ENCODE measurements around the gene FASN. TPM values are rescaled to one million over a fixed set of nuclear protein-coding genes. Genes with fewer than 3 reads are reported as not detected.

The FASN gene
- total RNA-seq, 1 experiment from 2014 or later: 433 TPM

DNA sequence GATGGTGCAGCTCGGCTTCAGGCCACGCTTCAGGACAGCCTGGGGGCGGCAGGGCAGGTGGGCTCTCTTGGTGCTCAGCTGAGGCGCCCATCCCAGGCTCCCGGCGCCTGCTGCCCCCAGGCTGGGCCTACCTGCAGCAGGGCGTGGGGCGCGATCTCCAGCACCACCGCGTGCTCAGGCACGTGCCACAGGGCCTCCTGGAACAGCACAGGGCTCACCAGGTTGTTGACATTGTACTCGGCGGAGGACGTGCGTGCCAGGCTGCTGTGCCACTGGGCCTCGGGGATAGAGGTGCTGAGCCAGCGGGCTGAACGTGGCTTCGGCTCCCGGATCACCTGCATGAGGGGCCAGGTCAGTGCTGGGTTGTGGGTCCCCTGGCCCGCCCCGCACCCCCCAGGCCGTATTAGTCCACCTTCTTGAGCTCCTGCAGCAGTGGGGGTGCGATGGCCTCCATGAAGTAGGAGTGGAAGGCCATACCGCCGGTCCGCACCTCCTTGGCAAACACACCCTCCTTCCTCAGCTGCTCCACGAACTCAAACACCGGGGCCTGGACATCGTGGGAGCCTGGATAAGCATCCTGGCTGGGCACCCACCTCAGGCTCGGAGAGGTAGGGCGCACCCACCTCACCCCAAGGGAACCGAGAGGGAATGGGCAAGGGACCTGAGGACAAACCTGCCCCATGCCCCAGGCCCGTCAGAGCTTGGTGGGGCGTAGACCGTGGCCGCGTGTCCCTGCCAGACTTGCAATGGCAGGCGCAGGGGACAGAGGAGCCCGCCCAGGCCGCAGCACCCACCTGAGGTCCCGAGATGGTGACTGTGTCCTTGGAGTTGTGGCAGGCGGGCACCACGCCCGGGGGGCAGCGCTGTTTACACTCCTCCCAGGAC lies 9.0 kb downstream of the FASN start:
- Histone ChIP-seq H3K79me1 (ENCODE audit: insufficient read depth, low read depth, low read length, poor library complexity, severe bottlenecking) (peaks cover 6% of the 10 kb centered on the region), H2AK5ac (ENCODE audit: insufficient read length, low read length) (no peak overlapping the region), H3K79me2 (ENCODE audit: insufficient read depth, low read length) (no peaks in the 10 kb centered on the region), H3K4ac (ENCODE audit: low read depth, low read length) (no peak overlapping the region), H2BK15ac (ENCODE audit: low read depth, low read length) (no peak overlapping the region), H3K9ac (ENCODE audit: extremely low read depth, insufficient read length, low read length) (no peak overlapping the region), H3K23ac (ENCODE audit: insufficient read length, low read depth, low read length) (no peak overlapping the region), H2BK20ac (ENCODE audit: low read depth, low read length, poor library complexity, severe bottlenecking) (no peak overlapping the region), H4K20me1 (ENCODE audit: control insufficient read depth, insufficient read depth, insufficient read length) (no peaks in the 10 kb centered on the region), H2BK5ac (ENCODE audit: insufficient read length, low read length) (no peak overlapping the region), H2AFZ (ENCODE audit: low read length) (no peak overlapping the region), H3K27me3 (ENCODE audit: insufficient read depth, low read length) (no peaks in the 10 kb centered on the region), H4K5ac (ENCODE audit: insufficient read length, low read depth, low read length) (no peak overlapping the region), H3K56ac (ENCODE audit: insufficient read length, low read depth, low read length) (no peak overlapping the region), H3K14ac (ENCODE audit: insufficient read depth, low read length) (no peak overlapping the region), H3K4me2 (ENCODE audit: insufficient read depth, insufficient read length, low read length) (no peak overlapping the region), H3K18ac (ENCODE audit: insufficient read length, low read depth, low read length) (no peak overlapping the region), H3K4me1 (ENCODE audit: insufficient read depth, low read length) (no peaks in the 10 kb centered on the region), H3T11ph (ENCODE audit: low read length) (no peak overlapping the region), H4K8ac (replicated peaks; ENCODE audit: insufficient read length, low read depth, low read length) (no peak overlapping the region), H2BK12ac (ENCODE audit: insufficient read length, low read depth, low read length) (no peak overlapping the region), H3K23me2 (ENCODE audit: insufficient read length, low read depth, low read length, poor library complexity, severe bottlenecking) (no peaks in the 10 kb centered on the region), H4K91ac (ENCODE audit: insufficient read length, low read depth, low read length) (no peak overlapping the region), H3K27ac (ENCODE audit: insufficient read length, low read depth, low read length) (no peak overlapping the region), H3K9me3 (ENCODE audit: control insufficient read depth, low read depth, low read length) (no peaks in the 10 kb centered on the region), H2BK120ac (ENCODE audit: low read depth, low read length, poor library complexity, severe bottlenecking) (no peak overlapping the region)
- H3K27ac Mint-ChIP-seq: no peak overlapping the region
- WGBS (ENCODE audit: extremely low coverage, insufficient read length, low lambda C conversion rate): no CpG with 5 or more reads among the region's 47 CpGs
- no peaks in the 10 kb centered on the region for H3K4me1 Mint-ChIP-seq
- H3K36me3 Mint-ChIP-seq (ENCODE audit: insufficient read depth in 1 of 3, low read depth in 3 of 3): peaks cover 25 to 76% (median 58%) of the 10 kb centered on the region in 3 experiments; a peak in 6 of 7 replicates
- no peaks in the 10 kb centered on the region for H3K9me3 Mint-ChIP-seq
- no peaks in the 10 kb centered on the region for H3K27me3 Mint-ChIP-seq (ENCODE audit: low read depth)
- H3K4me3 Mint-ChIP-seq: no peak overlapping the region
- TF ChIP-seq, protein P1, sequence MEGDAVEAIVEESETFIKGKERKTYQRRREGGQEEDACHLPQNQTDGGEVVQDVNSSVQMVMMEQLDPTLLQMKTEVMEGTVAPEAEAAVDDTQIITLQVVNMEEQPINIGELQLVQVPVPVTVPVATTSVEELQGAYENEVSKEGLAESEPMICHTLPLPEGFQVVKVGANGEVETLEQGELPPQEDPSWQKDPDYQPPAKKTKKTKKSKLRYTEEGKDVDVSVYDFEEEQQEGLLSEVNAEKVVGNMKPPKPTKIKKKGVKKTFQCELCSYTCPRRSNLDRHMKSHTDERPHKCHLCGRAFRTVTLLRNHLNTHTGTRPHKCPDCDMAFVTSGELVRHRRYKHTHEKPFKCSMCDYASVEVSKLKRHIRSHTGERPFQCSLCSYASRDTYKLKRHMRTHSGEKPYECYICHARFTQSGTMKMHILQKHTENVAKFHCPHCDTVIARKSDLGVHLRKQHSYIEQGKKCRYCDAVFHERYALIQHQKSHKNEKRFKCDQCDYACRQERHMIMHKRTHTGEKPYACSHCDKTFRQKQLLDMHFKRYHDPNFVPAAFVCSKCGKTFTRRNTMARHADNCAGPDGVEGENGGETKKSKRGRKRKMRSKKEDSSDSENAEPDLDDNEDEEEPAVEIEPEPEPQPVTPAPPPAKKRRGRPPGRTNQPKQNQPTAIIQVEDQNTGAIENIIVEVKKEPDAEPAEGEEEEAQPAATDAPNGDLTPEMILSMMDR (conservative IDR thresholded peaks at IDR 0.05): no peak
- no peak for DNase-seq

All from H9 (cell line).